ENCODE measurements around the gene B3GALT4.
"Not testable (repeated sequence)": the region's sequence is repeated elsewhere in the genome, so short reads cannot be mapped to it uniquely, and the experiment has no call there.

B3GALT4 gene

GRCh38 chr6:33248932-33249731, 27.8 kb upstream of the B3GALT4 start:
- no peak for TF ChIP-seq Cebpa-rat (IDR thresholded peaks at IDR 0.05)
- H3K4me1 ChIP-seq: peaks cover 20% of the 10 kb centered on the region
- peaks cover 25% of the 10 kb centered on the region for H3K36me3 ChIP-seq
- peak overlapping the region; percentile 96 for H3K4me2 ChIP-seq
- H3K27ac ChIP-seq: peak overlapping the region; percentile 90
- no peaks in the 10 kb centered on the region for H4K20me1 ChIP-seq
- peak overlapping the region; percentile 87 for H3K9ac ChIP-seq
- no peaks in the 10 kb centered on the region for H3K9me3 ChIP-seq
- no peaks in the 10 kb centered on the region for H3K27me3 ChIP-seq
- H3K4me3 ChIP-seq: peak overlapping the region; percentile 71

GRCh38 chr6:33249732-33250630, 26.9 kb upstream of the B3GALT4 start:
- Histone ChIP-seq H3K27ac (peak overlapping the region; percentile 90), H3K36me3 (peaks cover 33% of the 10 kb centered on the region), H3K9ac (peak overlapping the region; percentile 87), H3K27me3 (no peaks in the 10 kb centered on the region), H4K20me1 (no peaks in the 10 kb centered on the region), H3K4me3 (peak overlapping the region; percentile 71), H3K9me3 (no peaks in the 10 kb centered on the region), H3K4me1 (peaks cover 20% of the 10 kb centered on the region), H3K4me2 (peak overlapping the region; percentile 96)
- TF ChIP-seq Cebpa-rat (IDR thresholded peaks at IDR 0.05): no peak

GRCh38 chr6:33250731-33251130, 26.2 kb upstream of the B3GALT4 start:
- Histone ChIP-seq H3K36me3 (peaks cover 41% of the 10 kb centered on the region), H3K4me2 (peak overlapping the region; percentile 96), H3K4me3 (peak overlapping the region; percentile 71; the same call in 1 of the 2 replicates), H3K9ac (peak overlapping the region; percentile 87; the same call in 1 of the 2 replicates), H3K27ac (peak overlapping the region; percentile 90; the same call in 1 of the 2 replicates), H4K20me1 (no peaks in the 10 kb centered on the region), H3K4me1 (peaks cover 20% of the 10 kb centered on the region), H3K27me3 (no peaks in the 10 kb centered on the region), H3K9me3 (no peaks in the 10 kb centered on the region)
- no peak for TF ChIP-seq Cebpa-rat (IDR thresholded peaks at IDR 0.05)

GRCh38 chr6:33251395-33252012, 25.4 kb upstream of the B3GALT4 start:
- Histone ChIP-seq H3K9me3 (no peaks in the 10 kb centered on the region), H3K27ac (no peak overlapping the region), H3K9ac (no peak overlapping the region), H3K27me3 (no peaks in the 10 kb centered on the region), H3K4me1 (peaks cover 20% of the 10 kb centered on the region), H4K20me1 (no peaks in the 10 kb centered on the region), H3K36me3 (peaks cover 42% of the 10 kb centered on the region), H3K4me3 (no peak overlapping the region), H3K4me2 (no peak overlapping the region)
- no peak for TF ChIP-seq Cebpa-rat (IDR thresholded peaks at IDR 0.05)

GRCh38 chr6:33252759-33253158, 24.2 kb upstream of the B3GALT4 start:
- Histone ChIP-seq H3K36me3 (peaks cover 54% of the 10 kb centered on the region), H3K27ac (no peak overlapping the region), H3K27me3 (no peaks in the 10 kb centered on the region), H3K9ac (no peak overlapping the region), H3K9me3 (no peaks in the 10 kb centered on the region), H3K4me1 (peaks cover 20% of the 10 kb centered on the region), H3K4me2 (no peak overlapping the region), H4K20me1 (no peaks in the 10 kb centered on the region), H3K4me3 (no peak overlapping the region)
- TF ChIP-seq Cebpa-rat (IDR thresholded peaks at IDR 0.05): no peak

GRCh38 chr6:33254591-33254990, 22.3 kb upstream of the B3GALT4 start:
- Histone ChIP-seq H3K4me2 (no peak overlapping the region), H3K4me1 (peaks cover 20% of the 10 kb centered on the region), H3K27ac (no peak overlapping the region), H3K27me3 (no peaks in the 10 kb centered on the region), H3K9ac (no peak overlapping the region), H3K4me3 (no peak overlapping the region), H4K20me1 (no peaks in the 10 kb centered on the region), H3K36me3 (peaks cover 70% of the 10 kb centered on the region), H3K9me3 (no peaks in the 10 kb centered on the region)
- no peak for TF ChIP-seq Cebpa-rat (IDR thresholded peaks at IDR 0.05)

- Histone ChIP-seq H3K4me2 (no peak overlapping the region), H3K9me3 (no peaks in the 10 kb centered on the region), H3K36me3 (peaks cover 90% of the 10 kb centered on the region), H3K27ac (no peak overlapping the region), H3K4me1 (no peaks in the 10 kb centered on the region), H3K27me3 (no peaks in the 10 kb centered on the region), H3K9ac (no peak overlapping the region), H4K20me1 (0 out of 2 replicates have a peak, but pooled peaks cover 4% of the 10 kb centered on the region), H3K4me3 (no peak overlapping the region)
- TF ChIP-seq Cebpa-rat (IDR thresholded peaks at IDR 0.05): no peak
Measured at GRCh38 chr6:33259032-33259431, 17.9 kb upstream of the B3GALT4 start.

GRCh38 chr6:33262490-33262889, 14.4 kb upstream of the B3GALT4 start:
- H4K20me1 ChIP-seq, H3K9me3 ChIP-seq, H3K4me3 ChIP-seq, H3K4me1 ChIP-seq, H3K27ac ChIP-seq, H3K27me3 ChIP-seq, H3K9ac ChIP-seq, H3K4me2 ChIP-seq: not testable (repeated sequence)
- peaks cover 97% of the 10 kb centered on the region for H3K36me3 ChIP-seq

GRCh38 chr6:33264015-33264414, 12.9 kb upstream of the B3GALT4 start:
- H3K9ac ChIP-seq: no peak overlapping the region
- H3K4me1 ChIP-seq: no peaks in the 10 kb centered on the region
- no peak overlapping the region for H3K27ac ChIP-seq
- H3K36me3 ChIP-seq: peaks cover 99% of the 10 kb centered on the region
- H3K27me3 ChIP-seq: no peaks in the 10 kb centered on the region
- H3K4me3 ChIP-seq: no peak overlapping the region
- no peak overlapping the region for H3K4me2 ChIP-seq
- H4K20me1 ChIP-seq: 0 out of 2 replicates have a peak, but pooled peaks cover 4% of the 10 kb centered on the region
- TF ChIP-seq Cebpa-rat (IDR thresholded peaks at IDR 0.05): no peak
- no peaks in the 10 kb centered on the region for H3K9me3 ChIP-seq

All from BLaER1 (cell line).